ENCODE data around the gene SMARCA2. TPM values are rescaled to one million over a fixed set of nuclear protein-coding genes. Genes with fewer than 3 reads are reported as not detected.

The SMARCA2 gene
- total RNA-seq, 1 experiment from 2014 or later = 0.92 TPM

GRCh38 chr9:2032234-2032633 lies 17.1 kb downstream of the SMARCA2 start:
- DNase-seq (ENCODE audit: low spot score) = no peak
- in situ Hi-C loops (cut with HindIII; ENCODE audit: low sequenced_read_pairs) = no loop called here

DNA sequence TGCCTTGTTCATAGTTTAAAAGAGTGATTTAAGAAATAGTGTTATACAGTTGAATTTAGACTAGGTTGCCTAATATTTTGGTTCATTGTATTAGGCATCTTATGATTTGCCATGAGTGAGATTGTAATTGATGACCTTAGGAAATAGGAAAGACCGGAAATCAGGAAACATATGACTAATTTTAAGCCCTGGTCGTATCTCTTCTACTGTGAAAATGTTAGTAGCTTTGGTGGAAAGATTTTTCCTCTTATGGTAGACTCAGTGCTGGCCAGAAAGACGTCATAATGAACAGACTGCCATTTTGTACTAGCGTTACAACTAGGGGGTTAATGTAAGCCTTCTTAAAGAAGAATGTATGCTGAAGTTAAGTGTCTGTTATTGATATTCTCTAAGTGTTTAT lies 21.7 kb downstream of the SMARCA2 start:
- in situ Hi-C loops (cut with HindIII; ENCODE audit: low sequenced_read_pairs) = no loop called here
- no peak for DNase-seq (ENCODE audit: low spot score)

- DNase-seq (ENCODE audit: low spot score) = no peak
- in situ Hi-C loops (cut with HindIII; ENCODE audit: low sequenced_read_pairs) = no loop called here
Measured at GRCh38 chr9:2039294-2040180, 24.4 kb downstream of the SMARCA2 start.

DNA sequence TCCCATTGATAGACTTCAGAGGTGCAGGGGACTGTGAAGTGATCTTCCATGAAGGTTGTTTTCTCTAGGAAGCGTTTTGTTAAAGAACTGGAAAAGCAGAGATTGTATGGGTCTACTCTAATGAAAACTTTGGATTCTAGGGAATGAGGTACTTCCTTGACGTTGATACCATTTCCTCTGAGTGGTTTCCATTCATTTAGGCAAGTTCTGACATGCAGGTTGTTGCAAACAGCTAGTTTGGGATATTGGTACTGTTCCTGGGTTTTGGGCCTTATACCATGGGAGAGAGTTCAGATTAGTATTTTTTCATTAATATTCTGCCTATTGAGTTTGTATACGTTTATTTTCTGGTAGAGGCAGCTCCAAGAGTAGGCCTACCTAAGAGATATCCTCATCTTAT lies 25.7 kb downstream of the SMARCA2 start:
- in situ Hi-C loops (cut with HindIII; ENCODE audit: low sequenced_read_pairs) = no loop called here
- DNase-seq (ENCODE audit: low spot score) = no peak

DNA sequence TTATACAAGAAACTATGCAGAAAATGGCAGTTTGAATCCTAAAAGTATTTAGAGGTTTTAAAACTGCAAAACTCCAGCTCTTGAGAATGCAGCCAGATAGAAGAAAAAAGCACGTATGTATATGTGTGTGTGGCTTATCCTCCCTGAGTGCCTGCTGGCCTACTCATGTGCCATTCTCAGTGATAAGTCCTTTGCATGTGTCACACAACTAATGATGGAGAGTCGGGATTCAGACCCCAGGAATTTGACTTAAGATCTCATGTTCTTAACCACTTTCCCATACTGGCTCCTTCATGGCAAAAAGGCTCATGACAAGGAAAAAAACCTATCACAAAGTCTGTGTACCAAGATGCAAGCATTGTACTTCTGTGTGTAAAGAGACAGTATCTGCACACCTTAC lies 26.6 kb downstream of the SMARCA2 start:
- in situ Hi-C loops (cut with HindIII; ENCODE audit: low sequenced_read_pairs) = no loop called here
- DNase-seq (ENCODE audit: low spot score) = no peak

DNA sequence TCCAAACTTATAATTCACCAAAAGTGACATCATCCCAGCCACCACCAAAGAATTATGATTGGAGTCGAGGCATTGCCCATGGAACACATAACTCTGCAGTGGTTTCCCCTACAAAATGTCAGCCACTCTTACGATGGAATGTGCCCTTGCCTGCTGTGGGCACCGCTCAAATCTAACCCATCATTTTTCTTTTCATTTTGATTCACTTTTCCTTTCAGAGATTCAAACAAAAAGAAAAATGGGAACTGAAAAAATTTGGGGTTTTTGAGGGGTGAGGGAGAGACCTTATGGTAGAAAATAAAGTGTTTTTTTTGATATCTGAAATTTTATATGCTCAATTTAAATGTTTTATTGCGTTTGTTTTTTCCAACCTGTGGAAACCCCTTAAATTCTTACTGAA lies 28.1 kb downstream of the SMARCA2 start:
- DNase-seq (ENCODE audit: low spot score) = no peak
- in situ Hi-C loops (cut with HindIII; ENCODE audit: low sequenced_read_pairs) = no loop called here

DNA sequence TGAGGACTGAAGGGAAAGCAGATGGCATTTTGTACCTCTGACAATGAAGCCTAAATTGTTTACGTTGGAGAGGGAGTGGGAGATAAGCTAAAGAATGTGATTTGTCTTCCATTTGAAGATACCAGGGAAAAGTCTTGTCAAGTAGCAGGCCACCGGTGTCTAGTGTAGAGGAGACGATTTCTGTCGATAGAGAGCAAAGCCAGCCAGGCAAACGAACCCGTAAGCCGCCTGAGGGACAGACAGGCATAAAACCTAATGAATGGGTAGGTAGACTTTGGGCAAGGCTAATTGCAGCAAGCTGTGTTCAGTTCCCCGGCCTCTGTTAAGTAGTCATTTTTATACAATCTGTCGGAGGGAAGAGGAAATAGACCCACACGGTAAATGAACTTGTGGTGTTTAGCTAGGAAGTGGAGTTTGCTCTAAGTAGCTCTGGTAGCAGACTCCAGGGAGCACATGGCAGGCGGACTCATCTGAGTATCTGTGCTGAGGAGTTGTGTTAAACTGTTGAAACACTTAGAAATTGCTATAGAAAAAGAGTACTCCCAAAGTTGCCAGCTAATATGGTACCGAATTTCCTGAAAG lies 28.8 kb downstream of the SMARCA2 start:
- in situ Hi-C loops (cut with HindIII; ENCODE audit: low sequenced_read_pairs) = no loop called here
- DNase-seq (ENCODE audit: low spot score) = no peak

- in situ Hi-C loops (cut with HindIII; ENCODE audit: low sequenced_read_pairs) = no loop called here
- DNase-seq (ENCODE audit: low spot score) = no peak
Measured at GRCh38 chr9:2047144-2047671, 32.1 kb downstream of the SMARCA2 start.

DNA sequence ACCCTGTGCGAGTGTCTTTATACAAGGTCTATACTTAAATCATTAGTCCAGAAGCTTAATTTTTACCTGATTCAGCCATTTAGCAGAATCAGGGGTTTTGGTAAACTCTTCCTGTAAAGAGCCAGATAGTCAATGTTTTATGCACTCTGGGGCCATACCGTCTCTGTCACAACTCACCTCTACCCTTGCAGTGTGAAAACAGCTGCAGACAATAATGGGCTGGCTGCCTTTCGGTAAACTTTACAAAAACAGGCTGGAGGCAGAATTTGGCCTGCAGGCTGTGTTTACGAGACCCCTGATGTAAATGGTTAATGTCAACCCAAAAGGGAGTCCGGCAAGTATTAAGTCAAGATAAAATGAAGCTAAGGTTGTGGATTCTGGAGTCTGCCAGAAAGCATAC lies 32.8 kb downstream of the SMARCA2 start:
- in situ Hi-C loops (cut with HindIII; ENCODE audit: low sequenced_read_pairs) = no loop called here
- DNase-seq (ENCODE audit: low spot score) = no peak

DNA sequence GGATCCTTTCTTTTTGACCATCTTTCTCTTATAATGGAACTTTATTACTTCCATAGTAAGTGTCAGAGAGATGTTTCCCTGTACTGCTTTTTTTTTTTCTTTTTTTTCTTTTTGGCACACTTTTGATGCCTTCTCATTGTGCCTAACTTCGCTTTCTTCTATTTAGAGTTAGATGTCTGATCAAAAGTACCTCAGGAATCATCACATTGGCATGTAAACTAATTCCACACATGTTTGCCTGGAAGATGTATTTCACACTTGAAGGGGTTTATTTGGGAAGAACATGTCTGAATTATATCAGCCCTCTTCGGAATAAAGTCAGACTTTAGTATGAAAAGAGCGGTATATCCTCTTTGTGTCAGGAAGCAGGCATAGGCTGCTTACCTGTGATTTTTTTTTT lies 35.1 kb downstream of the SMARCA2 start:
- in situ Hi-C loops (cut with HindIII; ENCODE audit: low sequenced_read_pairs) = no loop called here
- DNase-seq (ENCODE audit: low spot score) = no peak

DNA sequence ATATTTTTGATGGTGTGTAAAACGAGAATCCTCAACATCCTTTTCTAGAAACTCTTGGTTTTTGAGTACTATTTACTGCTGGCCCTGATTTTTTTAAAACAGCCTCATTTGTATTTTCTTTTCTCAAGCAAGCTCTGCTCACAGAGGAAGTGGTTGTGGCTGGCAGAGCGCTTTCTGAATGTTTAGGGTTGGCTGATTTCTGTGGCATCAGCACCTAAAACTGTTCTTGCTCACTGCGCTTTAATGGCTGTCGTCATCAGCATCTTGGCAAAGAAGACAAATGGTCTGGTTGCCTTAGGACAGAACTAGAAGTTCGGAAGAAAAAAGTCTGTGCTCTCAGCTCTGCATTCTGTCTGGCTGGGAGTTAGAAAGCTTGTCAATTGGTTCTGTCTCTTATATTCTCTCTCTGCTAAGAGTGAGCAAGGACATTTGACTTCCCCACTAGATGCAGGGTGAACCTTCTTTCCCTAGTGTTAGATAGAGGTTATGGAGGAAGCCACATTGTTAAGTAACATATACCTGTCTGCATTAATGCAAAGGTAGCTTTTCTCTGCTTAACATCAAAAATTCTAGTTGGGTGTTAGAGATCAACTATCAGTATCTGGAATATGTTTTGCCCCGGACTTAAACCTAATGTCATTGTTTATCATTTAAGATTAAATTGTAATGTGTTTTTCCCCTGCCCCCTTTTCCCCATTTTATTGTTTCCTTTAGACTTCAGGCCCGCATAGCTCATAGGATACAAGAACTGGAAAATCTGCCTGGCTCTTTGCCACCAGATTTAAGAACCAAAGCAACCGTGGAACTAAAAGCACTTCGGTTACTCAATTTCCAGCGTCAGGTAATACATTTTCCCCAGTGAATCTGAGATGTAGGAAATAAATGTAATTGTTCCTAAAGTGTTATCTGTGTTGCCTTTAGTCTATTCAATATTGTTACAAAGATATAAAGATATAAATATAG lies 39.0 kb downstream of the SMARCA2 start:
- peak; percentile 75 for DNase-seq (ENCODE audit: low spot score)
- in situ Hi-C loops (cut with HindIII; ENCODE audit: low sequenced_read_pairs) = no loop called here

DNA sequence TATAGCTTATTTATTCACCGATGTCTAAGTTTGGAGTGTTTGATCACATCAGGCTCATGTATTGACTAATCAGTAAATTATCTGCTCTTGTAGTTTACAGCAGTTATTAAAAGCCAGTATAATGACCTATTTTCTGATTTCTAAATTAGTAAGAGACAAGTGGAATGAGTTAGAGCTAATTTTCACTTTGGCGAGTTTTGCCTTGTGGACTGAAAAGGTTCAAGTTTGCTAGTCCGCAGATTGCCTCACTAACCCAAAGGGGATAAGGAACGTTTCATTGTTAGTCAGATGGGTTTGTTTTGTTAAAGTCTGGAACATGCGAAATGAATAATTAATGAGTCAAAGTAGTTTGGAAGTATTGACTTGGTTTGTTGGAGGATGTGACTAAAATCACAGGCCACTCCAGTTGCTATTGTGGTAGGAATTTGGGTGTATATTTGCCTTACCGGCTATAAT lies 40.1 kb downstream of the SMARCA2 start:
- no peak for DNase-seq (ENCODE audit: low spot score)
- in situ Hi-C loops (cut with HindIII; ENCODE audit: low sequenced_read_pairs) = no loop called here

DNA sequence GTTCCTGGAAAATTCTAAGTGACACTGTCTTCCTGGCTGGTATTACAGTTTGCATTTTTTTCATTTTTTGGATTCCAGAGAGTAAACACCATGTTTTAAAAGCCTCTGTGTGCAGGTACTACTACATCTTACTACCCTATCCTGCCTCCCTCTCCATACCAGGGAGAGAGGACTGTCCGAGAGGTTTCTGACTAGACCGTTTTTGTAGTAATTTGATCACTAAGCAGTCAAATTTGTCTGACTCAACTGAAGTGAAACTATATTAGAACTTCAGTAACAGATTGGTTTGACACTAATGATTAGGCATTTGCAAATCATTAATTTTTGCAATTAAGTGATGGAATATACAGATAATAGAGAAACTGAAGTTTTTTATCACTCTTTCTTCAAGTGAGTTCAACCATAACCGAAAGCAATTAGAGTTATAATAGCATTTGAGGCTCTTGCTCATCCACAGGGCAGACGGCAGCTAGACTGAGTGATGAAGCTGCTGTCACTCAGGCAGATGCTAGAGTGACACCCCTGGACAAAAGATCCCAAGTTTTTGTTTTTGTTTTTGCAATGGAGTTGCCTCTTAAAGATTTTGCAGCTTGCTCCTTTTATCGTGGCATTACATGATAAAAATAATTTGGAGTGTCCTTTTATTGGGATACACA lies 44.3 kb downstream of the SMARCA2 start:
- in situ Hi-C loops (cut with HindIII; ENCODE audit: low sequenced_read_pairs) = no loop called here
- no peak for DNase-seq (ENCODE audit: low spot score)

- DNase-seq (ENCODE audit: low spot score) = no peak
- in situ Hi-C loops (cut with HindIII; ENCODE audit: low sequenced_read_pairs) = no loop called here
Measured at GRCh38 chr9:2060424-2060823, 45.3 kb downstream of the SMARCA2 start.

DNA sequence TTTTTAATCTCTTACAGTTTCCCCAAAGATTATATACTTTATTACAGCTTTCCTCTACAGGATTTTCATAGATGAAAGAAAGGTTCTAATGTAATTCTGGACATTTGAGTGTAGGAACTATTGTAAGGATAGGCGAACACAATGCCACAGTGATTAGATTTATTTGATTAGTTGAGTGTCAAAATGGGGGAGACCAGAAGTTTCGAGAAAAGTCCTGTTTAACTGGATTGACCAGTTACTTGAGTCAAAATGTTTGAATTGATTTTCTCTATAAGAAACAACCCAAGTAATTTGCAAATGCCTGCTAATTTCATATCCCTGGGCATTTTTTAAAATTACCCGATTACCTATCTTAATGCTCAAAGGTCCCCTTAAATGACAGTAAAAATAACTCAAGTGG lies 50.6 kb downstream of the SMARCA2 start:
- in situ Hi-C loops (cut with HindIII; ENCODE audit: low sequenced_read_pairs) = no loop called here
- DNase-seq (ENCODE audit: low spot score) = no peak

GRCh38 chr9:2066312-2067273 lies 51.4 kb downstream of the SMARCA2 start:
- DNase-seq (ENCODE audit: low spot score) = no peak
- in situ Hi-C loops (cut with HindIII; ENCODE audit: low sequenced_read_pairs) = no loop called here

DNA sequence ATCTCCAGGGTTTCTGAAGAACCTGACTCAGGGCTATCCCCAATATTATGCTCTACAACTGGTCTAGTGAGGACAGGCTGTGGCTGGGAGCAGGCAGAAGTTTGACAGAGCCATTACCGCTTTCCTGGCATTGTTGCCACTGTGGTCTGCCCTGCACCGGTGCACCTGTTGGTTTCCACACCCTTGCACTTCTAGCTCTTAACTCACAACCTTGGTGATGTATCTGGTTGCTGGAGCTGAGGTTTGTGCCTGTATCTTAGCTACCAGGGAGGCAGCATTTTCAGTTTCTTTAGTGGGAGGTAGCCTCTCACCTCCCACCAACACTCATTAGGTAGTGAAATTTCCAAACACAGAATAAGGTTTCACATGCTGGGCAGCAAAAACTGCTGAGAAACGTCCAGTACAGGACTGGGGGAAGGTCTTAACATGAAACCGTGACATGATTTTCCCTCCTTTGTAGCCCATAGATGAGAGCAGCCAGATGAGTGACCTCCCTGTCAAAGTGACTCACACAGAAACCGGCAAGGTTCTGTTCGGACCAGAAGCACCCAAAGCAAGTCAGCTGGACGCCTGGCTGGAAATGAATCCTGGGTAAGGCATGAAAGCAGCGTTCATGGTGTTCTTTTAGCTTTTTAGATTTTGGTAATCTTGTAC lies 57.7 kb downstream of the SMARCA2 start:
- DNase-seq (ENCODE audit: low spot score) = no peak
- in situ Hi-C loops (cut with HindIII; ENCODE audit: low sequenced_read_pairs) = no loop called here

Measured in G401 (cell line).